ENCODE data around the gene IVD.
A peak's percentile ranks its signal among the peaks of the same experiment; 100 is the strongest.

The IVD gene

GRCh38 chr15:40461958-40462357 lies 56.4 kb downstream of the IVD start:
- DNase-seq: no peak

- no peak for DNase-seq
These were observed 57.7 kb downstream of the IVD start for GRCh38 chr15:40463279-40463678.

GRCh38 chr15:40463886-40464545 lies 58.4 kb downstream of the IVD start:
- DNase-seq: no peak

- DNase-seq: no peak
These were observed 59.1 kb downstream of the IVD start for GRCh38 chr15:40464595-40465185.

- DNase-seq: no peak
These were observed 60.3 kb downstream of the IVD start for GRCh38 chr15:40465939-40466338.

GRCh38 chr15:40466426-40467260 lies 61.0 kb downstream of the IVD start:
- DNase-seq: no peak

- no peak for DNase-seq
These were observed 61.6 kb downstream of the IVD start for GRCh38 chr15:40467261-40467615.

- no peak for DNase-seq
These were observed 63.3 kb downstream of the IVD start for GRCh38 chr15:40468898-40469331.

- DNase-seq: no peak
These were observed 64.3 kb downstream of the IVD start for GRCh38 chr15:40469776-40470390.

- DNase-seq: peak; percentile 39
These were observed 65.0 kb downstream of the IVD start, which contains the start of gene CHST14 for GRCh38 chr15:40470423-40471104. CHST14 (plus strand) TSS chr15:40470984; CDS start chr15:40471214, 230 bp downstream.
